Measurements from ENCODE around the gene G6PD.
"Not testable (repeated sequence)": the region's sequence is repeated elsewhere in the genome, so short reads cannot be mapped to it uniquely, and the experiment has no call there.

G6PD gene

GRCh38 chrX:154502989-154503388 lies 43.7 kb downstream of the G6PD start:
- no peak for TF ChIP-seq CTCF (IDR thresholded peaks at IDR 0.05; ENCODE audit: low read depth, low read length)
- DNase-seq (ENCODE audit: extremely low read depth, low read depth) = no peak

GRCh38 chrX:154502098-154502497 lies 44.5 kb downstream of the G6PD start:
- DNase-seq (ENCODE audit: extremely low read depth, low read depth) = no peak

GRCh38 chrX:154501423-154501822 lies 45.2 kb downstream of the G6PD start:
- not testable (repeated sequence) for DNase-seq (ENCODE audit: extremely low read depth, low read depth)

More at GRCh38 chrX:154502098-154502497, 44.5 kb downstream of the G6PD start:
- TF ChIP-seq CTCF (IDR thresholded peaks at IDR 0.05; ENCODE audit: low read depth, low read length) = no peak

GRCh38 chrX:154496591-154497137 lies 50.0 kb downstream of the G6PD start:
- not testable (repeated sequence) for DNase-seq (ENCODE audit: extremely low read depth, low read depth)

DNA sequence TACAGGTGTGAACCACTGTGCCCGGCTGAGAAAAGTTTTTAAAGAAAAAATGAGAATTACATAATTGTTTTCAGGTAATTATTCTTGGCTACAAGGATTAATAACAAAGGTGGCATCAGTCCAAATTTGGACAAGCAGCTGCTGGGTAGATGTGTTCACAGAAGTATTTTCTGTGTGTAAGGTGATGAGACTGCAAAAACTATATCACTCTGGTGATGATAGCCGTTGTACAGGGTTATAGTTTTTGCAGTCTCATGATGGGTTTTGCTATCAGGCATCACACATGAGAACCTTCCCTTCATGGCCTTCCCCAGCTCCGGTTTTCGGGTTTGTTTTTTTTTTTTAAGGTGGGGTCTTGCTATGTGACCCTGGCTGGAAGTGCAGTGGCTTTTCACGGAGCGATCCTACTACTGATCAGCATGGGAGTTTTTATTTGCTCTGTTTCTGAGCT lies 51.1 kb downstream of the G6PD start:
- no peak for TF ChIP-seq CTCF (IDR thresholded peaks at IDR 0.05; ENCODE audit: low read depth, low read length)
- no peak for DNase-seq (ENCODE audit: extremely low read depth, low read depth)

- no peak for DNase-seq (ENCODE audit: extremely low read depth, low read depth)
- TF ChIP-seq CTCF (IDR thresholded peaks at IDR 0.05; ENCODE audit: low read depth, low read length) = no peak
Observed at GRCh38 chrX:154494715-154495114, 51.9 kb downstream of the G6PD start.

DNA sequence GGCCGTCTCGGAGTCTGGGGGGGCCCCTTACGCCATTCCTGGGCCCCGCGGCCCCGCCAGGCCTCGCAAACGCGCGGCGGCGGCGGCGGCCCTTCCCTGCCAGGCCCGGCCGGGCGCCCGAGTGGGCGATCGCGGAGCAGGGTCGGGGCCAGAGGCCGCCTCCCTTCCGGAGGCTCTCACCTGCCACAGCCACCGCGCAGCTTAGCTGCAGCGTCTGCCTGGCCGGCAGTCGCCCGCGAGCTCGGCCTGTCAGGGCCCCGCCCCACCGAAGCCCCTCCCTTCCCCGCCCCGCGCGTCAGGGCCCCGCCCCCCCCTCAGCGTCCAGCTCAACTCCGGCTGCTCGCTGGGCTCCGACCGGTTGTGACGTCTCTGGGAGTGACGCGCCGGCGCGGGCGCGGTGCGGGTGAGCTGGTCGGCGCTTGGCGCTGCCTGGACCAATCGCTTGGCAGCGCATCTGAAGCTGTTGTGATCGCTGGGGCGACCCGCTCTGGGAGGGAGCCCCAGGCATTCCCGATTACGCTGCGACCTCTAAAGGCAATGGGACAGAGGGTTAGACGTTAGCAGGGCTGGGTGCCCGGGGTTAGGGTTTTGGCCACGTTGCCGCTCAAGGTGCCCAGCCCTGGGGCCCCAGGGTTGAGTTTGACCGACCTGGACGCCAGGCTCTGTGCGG lies 56.1 kb downstream of the G6PD start, which contains the start of gene SLC10A3:
Gene SLC10A3 (minus strand): TSS at position 216 of the 670 bp plus-strand sequence. CDS start 1,689 bp downstream, outside the sequence.
- DNase-seq (ENCODE audit: extremely low read depth, low read depth) = peak; percentile 80
- TF ChIP-seq CTCF (IDR thresholded peaks at IDR 0.05; ENCODE audit: low read depth, low read length) = peak; percentile 1

GRCh38 chrX:154490021-154490413 lies 56.6 kb downstream of the G6PD start:
- DNase-seq (ENCODE audit: extremely low read depth, low read depth) = no peak
- TF ChIP-seq CTCF (IDR thresholded peaks at IDR 0.05; ENCODE audit: low read depth, low read length) = no peak
